ENCODE results near the gene MXRA5.

GRCh38 chrX:3286196-3286945 is 60.1 kb downstream of the MXRA5 start:
- TF ChIP-seq POLR2A (IDR thresholded peaks at IDR 0.05; ENCODE audit: low read depth), result no peak
- no peak for TF ChIP-seq EP300 (IDR thresholded peaks at IDR 0.05)
